H1 (cell line): ENCODE measurements around the gene TARS3. TPM values are rescaled to one million over a fixed set of nuclear protein-coding genes. Genes with fewer than 3 reads are reported as not detected.
A peak's percentile ranks its signal among the peaks of the same experiment; 100 is the strongest.
"Not testable (repeated sequence)": the region's sequence is repeated elsewhere in the genome, so short reads cannot be mapped to it uniquely, and the experiment has no call there.

Experiments
- CTCF ChIA-PET: fragments of 300-600 bp; sonication (Branson Sonifier 250); formaldehyde crosslinking; loops from one replicate; lab custom pipeline; 2021; ENCODE audit not compliant: partially characterized antibody; lab: Charles Lee
- POLR2A ChIA-PET: fragments of 300-600 bp; sonication (Branson Sonifier 250); formaldehyde crosslinking; loops from one replicate; lab custom pipeline; 2021; ENCODE audit warnings: inconsistent platforms; ENCODE audit not compliant: partially characterized antibody; lab: Charles Lee
- DNase-seq, 2 experiments: peaks; one replicate each; pipeline versions ENCODE4 v3.0.0 to v3.0.0-alpha.2; 2010 to 2022; ENCODE audit warnings: low spot score in 2 of 2, low read depth in 1 of 2, mixed read lengths in 1 of 2
- FAIRE-seq: peaks from 2 replicates; lab custom pipeline; 2011; peaks lifted over from hg19 to GRCh38; lab: Jason Lieb, UNC
- H2AFZ ChIP-seq: 2 replicates; pipeline ENCODE4 v1.8.1; 2012; ENCODE audit warnings: low read length, inconsistent platforms
- H2AK5ac ChIP-seq: 2 replicates; pipeline ENCODE4 v1.6.1; 2013; ENCODE audit warnings: low read depth, low read length
- H2BK120ac ChIP-seq: replicated peaks from 2 replicates; pipeline ENCODE3; 2013; ENCODE audit warnings: low read depth, low read length, inconsistent platforms
- H2BK12ac ChIP-seq: 2 replicates; pipeline ENCODE4 v1.6.1; 2013; ENCODE audit warnings: low read depth, low read length
- H2BK15ac ChIP-seq: 2 replicates; pipeline ENCODE4 v1.6.1; 2013; ENCODE audit warnings: low read length
- H2BK20ac ChIP-seq: 2 replicates; pipeline ENCODE4 v1.6.1; 2013; ENCODE audit warnings: low read length
- H2BK5ac ChIP-seq: 2 replicates; pipeline ENCODE4 v1.6.1; 2013; ENCODE audit warnings: low read depth, low read length
- H3K14ac ChIP-seq: 2 replicates; pipeline ENCODE4 v1.6.1; 2013; ENCODE audit warnings: inconsistent platforms; ENCODE audit not compliant: insufficient read length
- H3K18ac ChIP-seq: 2 replicates; pipeline ENCODE4 v1.6.1; 2013; ENCODE audit warnings: low read length; ENCODE audit errors: extremely low read depth
- H3K23ac ChIP-seq: 2 replicates; pipeline ENCODE4 v1.6.1; 2013; ENCODE audit warnings: inconsistent platforms; ENCODE audit not compliant: insufficient read length
- H3K23me2 ChIP-seq: 2 replicates; pipeline ENCODE4 v1.6.1; 2013; ENCODE audit warnings: low read depth, low read length
- H3K27ac ChIP-seq: 2 replicates; pipeline ENCODE4 v1.6.1; 2011; ENCODE audit warnings: low read depth, low read length, inconsistent platforms
- H3K27me3 ChIP-seq, 4 experiments: replicated peaks in 1 of 4; 1 replicate in 1 of 4; 2 replicates in 3 of 4; pipeline versions ENCODE4 v1.6.1 to v1.8.1; 2011 to 2013; ENCODE audit warnings: low read length in 3 of 4, mild to moderate bottlenecking in 3 of 4, inconsistent platforms in 2 of 4, mixed read lengths in 2 of 4, moderate library complexity in 1 of 4; ENCODE audit not compliant: control insufficient read depth in 3 of 4, insufficient read depth in 3 of 4; ENCODE audit errors: extremely low read depth in 1 of 4
- H3K36me3 ChIP-seq, 4 experiments: 2 replicates each; pipeline versions ENCODE4 v1.6.1 to v1.8.1; 2011 to 2013; ENCODE audit warnings: mild to moderate bottlenecking in 4 of 4, low read length in 3 of 4, moderate library complexity in 2 of 4, control low read depth in 1 of 4, inconsistent platforms in 1 of 4; ENCODE audit not compliant: insufficient read depth in 4 of 4, control insufficient read depth in 2 of 4
- H3K4ac ChIP-seq: replicated peaks from 2 replicates; pipeline ENCODE3; 2013; ENCODE audit warnings: low read length, low read depth, mixed read lengths, inconsistent platforms; ENCODE audit not compliant: insufficient read length
- H3K4me1 ChIP-seq, 4 experiments: replicated peaks in 1 of 4; 1 replicate in 1 of 4; 2 replicates in 3 of 4; pipeline versions ENCODE4 v1.6.1 to v1.8.1; 2011 to 2013; ENCODE audit warnings: low read length in 3 of 4, inconsistent platforms in 2 of 4, mixed read lengths in 1 of 4; ENCODE audit not compliant: insufficient read depth in 4 of 4, control insufficient read depth in 3 of 4
- H3K4me2 ChIP-seq, 2 experiments: 2 replicates each; pipeline versions ENCODE4 v1.6.1 to v1.8.1; 2011 to 2013; ENCODE audit warnings: low read depth in 2 of 2, low read length in 2 of 2, control low read depth in 1 of 2, inconsistent platforms in 1 of 2, mild to moderate bottlenecking in 1 of 2; ENCODE audit not compliant: insufficient read depth in 1 of 2
- H3K4me3 ChIP-seq, 4 experiments: fragments of 200-600, 300-600 bp in 1 of 4; sonication (generic), shearing (Covaris generic), sonication (Bioruptor Twin) in 1 of 4; 2 replicates each; pipeline versions ENCODE4 v1.5.1 to v1.8.1; 2011 to 2016; ENCODE audit warnings: low read length in 4 of 4, low read depth in 3 of 4, control low read depth in 2 of 4, inconsistent platforms in 2 of 4, mild to moderate bottlenecking in 2 of 4, mixed read lengths in 1 of 4, moderate library complexity in 1 of 4; ENCODE audit not compliant: insufficient read depth in 2 of 4; ENCODE audit errors: extremely low read depth in 1 of 4
- H3K56ac ChIP-seq: replicated peaks from 2 replicates; pipeline ENCODE3; 2013; ENCODE audit warnings: low read depth, mild to moderate bottlenecking, mixed read lengths, low read length, inconsistent platforms; ENCODE audit not compliant: insufficient read length
- H3K79me1 ChIP-seq: 2 replicates; pipeline ENCODE4 v1.6.1; 2013; ENCODE audit warnings: low read depth, low read length, control low read depth
- H3K79me2 ChIP-seq, 2 experiments: 2 replicates each; pipeline versions ENCODE4 v1.6.1 to v1.8.1; 2012 to 2013; ENCODE audit warnings: low read length in 2 of 2, mild to moderate bottlenecking in 2 of 2, inconsistent platforms in 1 of 2; ENCODE audit not compliant: insufficient read depth in 2 of 2, control insufficient read depth in 1 of 2
- H3K9ac ChIP-seq, 4 experiments: replicated peaks in 1 of 4; 1 replicate in 1 of 4; 2 replicates in 3 of 4; pipeline versions ENCODE4 v1.6.1 to v1.8.1; 2011 to 2013; ENCODE audit warnings: low read depth in 3 of 4, low read length in 3 of 4, control low read depth in 2 of 4, mild to moderate bottlenecking in 2 of 4, moderate library complexity in 2 of 4, inconsistent platforms in 1 of 4; ENCODE audit errors: extremely low read depth in 1 of 4
- H3K9me3 ChIP-seq, 2 experiments: 2 replicates each; pipeline versions ENCODE4 v1.6.1 to v1.8.1; 2012 to 2013; ENCODE audit warnings: mild to moderate bottlenecking in 2 of 2, moderate library complexity in 2 of 2, control low read depth in 1 of 2, inconsistent platforms in 1 of 2, low read depth in 1 of 2, low read length in 1 of 2, mixed read lengths in 1 of 2; ENCODE audit not compliant: insufficient read depth in 2 of 2
- H4K20me1 ChIP-seq, 2 experiments: replicated peaks in 1 of 2; 2 replicates each; pipeline versions ENCODE3 to v1.8.1; 2011 to 2013; ENCODE audit warnings: inconsistent platforms in 2 of 2, low read length in 2 of 2, mild to moderate bottlenecking in 1 of 2; ENCODE audit not compliant: insufficient read depth in 2 of 2, control insufficient read depth in 1 of 2
- H4K5ac ChIP-seq: 2 replicates; pipeline ENCODE4 v1.6.1; 2013; ENCODE audit warnings: low read length, low read depth, mixed read lengths, inconsistent platforms; ENCODE audit not compliant: insufficient read length
- H4K8ac ChIP-seq: 2 replicates; pipeline ENCODE4 v1.8.0; 2013; ENCODE audit warnings: mild to moderate bottlenecking, moderate library complexity, low read length, inconsistent platforms; ENCODE audit not compliant: insufficient read depth; ENCODE audit errors: extremely low read depth
- H4K91ac ChIP-seq: replicated peaks from 2 replicates; pipeline ENCODE3; 2013; ENCODE audit warnings: low read length, mixed read lengths, inconsistent platforms; ENCODE audit not compliant: insufficient read length
- WGBS, 2 experiments: shearing (Covaris generic) in 1 of 2; methylation state at CpG; one replicate each; pipeline versions ENCODE4 v1.1.6 to v1.1.7; 2013 to 2015; ENCODE audit warnings: low lambda C conversion rate in 2 of 2, mixed read lengths in 2 of 2, inconsistent platforms in 1 of 2, low coverage in 1 of 2, missing lambda C conversion rate in 1 of 2; ENCODE audit not compliant: insufficient replicate concordance in 2 of 2, insufficient coverage in 1 of 2, insufficient read length in 1 of 2; ENCODE audit errors: extremely low coverage in 1 of 2, missing lambda C conversion rate in 1 of 2; 5-methylcytosine and 5-hydroxymethylcytosine counted together
- polyA plus RNA-seq, 7 experiments: library from polyadenylated mRNA; depleted of rRNA in 3 of 7; stranded (reverse) in 5 of 7; unstranded in 2 of 7; fragments of >200 nt in 5 of 7; fragments of 200-250 nt in 2 of 7; gene quantifications; 1 replicate in 5 of 7; 2 replicates in 1 of 7; 4 replicates in 1 of 7; pipeline versions ENCODE4 v1.2.1 to v1.2.3, GENCODE V29; 2011 to 2013; ENCODE audit warnings: missing spikeins in 2 of 7, mixed read lengths in 2 of 7
- total RNA-seq: library from RNA; stranded (reverse); fragmentation: NEBNext Ultra II Directional; extraction: Animal tissue kit (Norgen Biotek cat#: 25700); gene quantifications from 2 replicates; pipeline ENCODE4 v1.2.1, GENCODE V29; 2021

Gene TARS3
- total and polyA plus RNA-seq, 2 of the 8 experiments (the other 6 are each of a cell fraction or from before 2014, with no cell fraction given) = 2.1 to 13.9 TPM

DNA sequence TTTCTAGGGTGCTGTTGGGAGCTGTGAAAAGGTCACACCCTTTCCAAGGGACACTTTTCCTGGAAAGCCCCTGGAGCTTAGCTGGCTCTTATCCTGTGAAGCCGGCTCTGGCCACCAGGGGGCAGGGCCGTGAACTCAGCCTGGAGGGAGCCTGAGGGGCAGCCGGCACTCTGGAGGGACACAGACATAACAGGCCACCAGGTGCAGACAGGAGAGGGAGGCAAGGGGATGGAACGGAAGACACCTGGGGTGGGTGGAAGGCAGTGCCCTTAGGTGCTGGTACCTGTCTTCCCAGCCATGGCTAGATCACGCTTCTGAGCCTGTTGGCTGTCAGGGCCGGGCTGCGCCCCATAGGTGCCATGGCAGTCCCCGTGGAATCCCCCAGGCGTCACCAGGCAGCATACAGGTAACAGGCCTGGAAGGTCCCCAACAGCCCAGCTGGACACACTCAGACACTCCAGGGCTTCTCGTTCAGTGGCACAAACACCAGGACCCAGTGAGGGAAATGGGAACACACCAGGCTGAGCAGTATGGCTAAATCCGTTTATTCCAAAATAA is 42.9 kb upstream of the TARS3 start:
- H3K79me2 ChIP-seq, H3K27ac ChIP-seq, H3K9ac ChIP-seq, H2AFZ ChIP-seq, H3K27me3 ChIP-seq, CTCF ChIA-PET, H4K91ac ChIP-seq, H3K23me2 ChIP-seq, H3K23ac ChIP-seq, H3K4me3 ChIP-seq, H2BK120ac ChIP-seq, H2AK5ac ChIP-seq, H3K14ac ChIP-seq, H2BK5ac ChIP-seq, H3K79me1 ChIP-seq, H3K18ac ChIP-seq, H3K4me2 ChIP-seq, POLR2A ChIA-PET, H3K4ac ChIP-seq, H3K36me3 ChIP-seq, H4K20me1 ChIP-seq, H4K5ac ChIP-seq, H2BK12ac ChIP-seq, H3K56ac ChIP-seq, H2BK20ac ChIP-seq, H3K4me1 ChIP-seq, H2BK15ac ChIP-seq, H4K8ac ChIP-seq: not testable (repeated sequence)
- FAIRE-seq (peak; percentile 58), DNase-seq (peak in 1 of 2 experiments; percentile 68)
- WGBS, 2 experiments = 77% methylated on average over 7 of the region's 11 CpGs; no CpG with 5 or more reads in 1 of the 2 experiments
- H3K9me3 ChIP-seq = peaks cover 3 to 28% of the 10 kb centered on the region in 2 experiments; a peak in 2 of 4 replicates
